Naive B cell (primary cell): ENCODE measurements around the gene SEPTIN2. TPM values are rescaled to one million over a fixed set of nuclear protein-coding genes. Genes with fewer than 3 reads are reported as not detected.
A peak's percentile ranks its signal among the peaks of the same experiment; 100 is the strongest.

ENCODE experiments used
- ATAC-seq, 2 donors: fragments of 150-1000 bp; cut with Tn5 transposase; 2 replicates each; pipeline ENCODE4 v1.10.0; 2021; ENCODE audit warnings: low read depth in 2 of 2, mild to moderate bottlenecking in 2 of 2, moderate library complexity in 2 of 2
- DNase-seq: peaks from one replicate; pipeline ENCODE4 v3.0.0; 2022
- H3K27ac Mint-ChIP-seq, 6 donors: one replicate each; pipeline ENCODE4 v1.8.0; 2020 to 2022; ENCODE audit warnings: mild to moderate bottlenecking in 6 of 6, mixed read lengths in 6 of 6, moderate library complexity in 5 of 6, inconsistent platforms in 2 of 6
- H3K27me3 Mint-ChIP-seq, 3 donors: one replicate each; pipeline ENCODE4 v1.8.0; 2021 to 2022; ENCODE audit warnings: mixed read lengths in 3 of 3, mild to moderate bottlenecking in 1 of 3
- H3K36me3 Mint-ChIP-seq, 2 donors: one replicate each; pipeline ENCODE4 v1.8.0; 2020 to 2022; ENCODE audit warnings: mixed read lengths in 2 of 2, inconsistent platforms in 1 of 2, mild to moderate bottlenecking in 1 of 2
- H3K4me1 Mint-ChIP-seq, 3 donors: one replicate each; pipeline ENCODE4 v1.8.0; 2020 to 2022; ENCODE audit warnings: mixed read lengths in 3 of 3, inconsistent platforms in 1 of 3, mild to moderate bottlenecking in 1 of 3, moderate library complexity in 1 of 3
- H3K4me3 Mint-ChIP-seq, 8 donors: one replicate each; pipeline ENCODE4 v1.8.0; 2020 to 2022; ENCODE audit warnings: mild to moderate bottlenecking in 8 of 8, mixed read lengths in 8 of 8, moderate library complexity in 8 of 8, inconsistent platforms in 2 of 8
- H3K9me3 Mint-ChIP-seq, 7 donors: one replicate each; pipeline ENCODE4 v1.8.0; 2020 to 2022; ENCODE audit warnings: mixed read lengths in 7 of 7, mild to moderate bottlenecking in 5 of 7, inconsistent platforms in 2 of 7, moderate library complexity in 1 of 7
- polyA plus RNA-seq, 6 donors: library from polyadenylated mRNA; unstranded; fragments of 300-500 nt; fragmentation: Illumina TruSeq; gene quantifications; one replicate each; pipeline ENCODE4 v1.2.3, GENCODE V29; 2021; ENCODE audit warnings: low read depth in 6 of 6

SEPTIN2 gene
- polyA plus RNA-seq, 6 donors from 2014 or later = 91.6 to 177 (median 125) TPM

GRCh38 chr2:241352227-241352626 lies 36.5 kb downstream of the SEPTIN2 start:
- H3K27ac Mint-ChIP-seq = no peak overlapping the region
- peaks cover 4 to 10% (median 6%) of the 10 kb centered on the region in 3 donors for H3K4me1 Mint-ChIP-seq
- H3K36me3 Mint-ChIP-seq = peaks cover 4 to 16% of the 10 kb centered on the region in 2 donors
- no peaks in the 10 kb centered on the region for H3K27me3 Mint-ChIP-seq
- DNase-seq (no peak), ATAC-seq (no peak)
- H3K9me3 Mint-ChIP-seq = no peaks in the 10 kb centered on the region
- no peak overlapping the region for H3K4me3 Mint-ChIP-seq

- DNase-seq = peak; percentile 58
- peak overlapping the region in 6 of 8 donors; percentile 25 to 77 (median 54) for H3K4me3 Mint-ChIP-seq
- H3K4me1 Mint-ChIP-seq = peaks cover 22 to 34% (median 33%) of the 10 kb centered on the region in 3 donors
- H3K36me3 Mint-ChIP-seq = peaks cover 4 to 10% of the 10 kb centered on the region in 2 donors
- H3K27ac Mint-ChIP-seq = peak overlapping the region in 3 of 6 donors; percentile 56 to 91 (median 83)
- no peaks in the 10 kb centered on the region for H3K27me3 Mint-ChIP-seq
- peak in 1 of 2 donors; percentile 19 for ATAC-seq
- H3K9me3 Mint-ChIP-seq = no peaks in the 10 kb centered on the region
These were observed 39.2 kb downstream of the SEPTIN2 start for GRCh38 chr2:241354668-241355658.

GRCh38 chr2:241355983-241356870 lies 40.5 kb downstream of the SEPTIN2 start, which contains the start of gene FARP2:
FARP2 (plus strand) TSS chr2:241356285; CDS start chr2:241373108, 16,823 bp downstream.
- Mint-ChIP-seq H3K4me3 (peak within 1 kb of the TSS; percentile 75 to 95 (median 92)), H3K27ac (peak within 1 kb of the TSS; percentile 78 to 99 (median 94)), H3K4me1 (peaks cover 31 to 45% (median 43%) of the 10 kb centered on the region in 3 donors), H3K27me3 (no peaks in the 10 kb centered on the region), H3K36me3 (no peaks in the 10 kb centered on the region), H3K9me3 (no peaks in the 10 kb centered on the region)
- peak; percentile 84 to 89 for ATAC-seq
- DNase-seq = peak; percentile 97

GRCh38 chr2:241356871-241357260 lies 41.1 kb downstream of the SEPTIN2 start:
- peaks cover 35 to 48% (median 48%) of the 10 kb centered on the region in 3 donors for H3K4me1 Mint-ChIP-seq
- ATAC-seq (no peak), DNase-seq (no peak)
- H3K4me3 Mint-ChIP-seq = peak overlapping the region; percentile 75 to 93 (median 89)
- H3K36me3 Mint-ChIP-seq = no peaks in the 10 kb centered on the region
- no peaks in the 10 kb centered on the region for H3K9me3 Mint-ChIP-seq
- H3K27ac Mint-ChIP-seq = peak overlapping the region; percentile 30 to 95 (median 80)
- H3K27me3 Mint-ChIP-seq = no peaks in the 10 kb centered on the region

- no peak for ATAC-seq
- H3K27me3 Mint-ChIP-seq = no peaks in the 10 kb centered on the region
- peak overlapping the region; percentile 25 to 93 (median 86) for H3K4me3 Mint-ChIP-seq
- no peak for DNase-seq
- H3K36me3 Mint-ChIP-seq = no peaks in the 10 kb centered on the region
- H3K9me3 Mint-ChIP-seq = no peaks in the 10 kb centered on the region
- peak overlapping the region in 5 of 6 donors; percentile 30 to 95 (median 82) for H3K27ac Mint-ChIP-seq
- H3K4me1 Mint-ChIP-seq = peaks cover 36 to 48% (median 48%) of the 10 kb centered on the region in 3 donors
These were observed 41.8 kb downstream of the SEPTIN2 start for GRCh38 chr2:241357531-241357930.

- ATAC-seq = peak; percentile 63
These were observed 42.7 kb downstream of the SEPTIN2 start for GRCh38 chr2:241358470-241358869.

GRCh38 chr2:241359481-241360045 lies 43.8 kb downstream of the SEPTIN2 start:
- H3K4me1 Mint-ChIP-seq = peaks cover 48 to 65% (median 62%) of the 10 kb centered on the region in 3 donors

More at GRCh38 chr2:241358470-241358869, 42.7 kb downstream of the SEPTIN2 start:
- Mint-ChIP-seq H3K36me3 (no peaks in the 10 kb centered on the region), H3K4me3 (peak overlapping the region; percentile 25 to 93 (median 79)), H3K9me3 (no peaks in the 10 kb centered on the region), H3K27ac (peak overlapping the region; percentile 69 to 96 (median 86)), H3K27me3 (no peaks in the 10 kb centered on the region), H3K4me1 (peaks cover 44 to 57% (median 56%) of the 10 kb centered on the region in 3 donors)
- peak; percentile 74 for DNase-seq

GRCh38 chr2:241363426-241363825 lies 47.7 kb downstream of the SEPTIN2 start:
- Mint-ChIP-seq H3K27ac (peak overlapping the region in 1 of 6 donors; percentile 14), H3K9me3 (no peaks in the 10 kb centered on the region), H3K4me1 (peaks cover 53 to 65% (median 62%) of the 10 kb centered on the region in 3 donors), H3K36me3 (no peaks in the 10 kb centered on the region), H3K27me3 (no peaks in the 10 kb centered on the region), H3K4me3 (peak overlapping the region in 1 of 8 donors; percentile 63)
- no peak for ATAC-seq
- no peak for DNase-seq

More at GRCh38 chr2:241359481-241360045, 43.8 kb downstream of the SEPTIN2 start:
- no peaks in the 10 kb centered on the region for H3K36me3 Mint-ChIP-seq
- H3K27me3 Mint-ChIP-seq = no peaks in the 10 kb centered on the region
- H3K9me3 Mint-ChIP-seq = no peaks in the 10 kb centered on the region
- no peak for DNase-seq
- no peak for ATAC-seq
- H3K27ac Mint-ChIP-seq = peak overlapping the region; percentile 12 to 89 (median 85)
- H3K4me3 Mint-ChIP-seq = peak overlapping the region; percentile 9 to 79 (median 61)

GRCh38 chr2:241364781-241365180 lies 49.1 kb downstream of the SEPTIN2 start:
- ATAC-seq = no peak
- DNase-seq = no peak
- Mint-ChIP-seq H3K27ac (no peak overlapping the region), H3K4me1 (peaks cover 49 to 56% (median 54%) of the 10 kb centered on the region in 3 donors), H3K36me3 (no peaks in the 10 kb centered on the region), H3K4me3 (no peak overlapping the region), H3K27me3 (no peaks in the 10 kb centered on the region), H3K9me3 (no peaks in the 10 kb centered on the region)

- ATAC-seq (no peak), DNase-seq (no peak)
- Mint-ChIP-seq H3K4me1 (peaks cover 41 to 44% (median 41%) of the 10 kb centered on the region in 3 donors), H3K27me3 (no peaks in the 10 kb centered on the region), H3K9me3 (no peaks in the 10 kb centered on the region), H3K36me3 (no peaks in the 10 kb centered on the region), H3K27ac (peak overlapping the region in 2 of 6 donors; percentile 55 to 76), H3K4me3 (peak overlapping the region in 4 of 8 donors; percentile 10 to 70 (median 38))
These were observed 51.0 kb downstream of the SEPTIN2 start for GRCh38 chr2:241366678-241367077.

GRCh38 chr2:241368643-241369042 lies 52.9 kb downstream of the SEPTIN2 start:
- Mint-ChIP-seq H3K36me3 (no peaks in the 10 kb centered on the region), H3K27me3 (no peaks in the 10 kb centered on the region), H3K4me1 (peaks cover 36 to 49% (median 44%) of the 10 kb centered on the region in 3 donors), H3K4me3 (no peak overlapping the region), H3K9me3 (no peaks in the 10 kb centered on the region), H3K27ac (no peak overlapping the region)
- no peak for DNase-seq
- ATAC-seq = no peak

- no peaks in the 10 kb centered on the region for H3K27me3 Mint-ChIP-seq
- no peaks in the 10 kb centered on the region for H3K9me3 Mint-ChIP-seq
- ATAC-seq = no peak
- H3K4me3 Mint-ChIP-seq = peak overlapping the region in 2 of 8 donors; percentile 26 to 28
- peak overlapping the region in 4 of 6 donors; percentile 26 to 64 (median 49) for H3K27ac Mint-ChIP-seq
- DNase-seq = no peak
- H3K4me1 Mint-ChIP-seq = peaks cover 26 to 43% (median 42%) of the 10 kb centered on the region in 3 donors
- H3K36me3 Mint-ChIP-seq = no peaks in the 10 kb centered on the region
These were observed 56.8 kb downstream of the SEPTIN2 start for GRCh38 chr2:241372361-241372992.
